HepG2 (cell line): ENCODE data around the gene MNAT1. TPM values are rescaled to one million over a fixed set of nuclear protein-coding genes. Genes with fewer than 3 reads are reported as not detected.

Source experiments
- ARID5B ChIP-seq: IDR thresholded peaks from 2 replicates; pipeline ENCODE4 v1.4.0; 2020; ENCODE audit warnings: mild to moderate bottlenecking, missing genetic modification reagents
- CAMTA2 ChIP-seq: sonication (generic); formaldehyde crosslinking; IDR thresholded peaks from 2 replicates; pipeline ENCODE4 v1.4.0; 2020; ENCODE audit warnings: mild to moderate bottlenecking, missing genetic modification reagents, borderline replicate concordance
- CBX1 ChIP-seq: IDR thresholded peaks from one replicate; pipeline ENCODE4 v1.6.1; 2016; ENCODE audit warnings: antibody characterized with exemption, low read depth
- DMTF1 ChIP-seq: sonication (generic); formaldehyde crosslinking; IDR thresholded peaks from 2 replicates; pipeline ENCODE4 v1.4.0; 2020; ENCODE audit warnings: mild to moderate bottlenecking, missing genetic modification reagents
- DNMT3B ChIP-seq: conservative IDR thresholded peaks from 2 replicates; pipeline ENCODE4 v1.6.1; 2016; ENCODE audit warnings: missing biosample characterization, control low read depth
- HIVEP1 ChIP-seq: sonication (generic); formaldehyde crosslinking; IDR thresholded peaks from 2 replicates; pipeline ENCODE4 v1.4.0; 2020; ENCODE audit warnings: mild to moderate bottlenecking, missing genetic modification reagents
- KLF9 ChIP-seq: IDR thresholded peaks from 2 replicates; pipeline ENCODE4 v1.6.1; 2016; ENCODE audit warnings: low read depth
- PPARG ChIP-seq: conservative IDR thresholded peaks from 2 replicates; pipeline ENCODE4 v1.6.1; 2016; ENCODE audit warnings: missing biosample characterization, missing genetic modification reagents
- SP2 ChIP-seq: sonication (generic); formaldehyde crosslinking; IDR thresholded peaks from 2 replicates; pipeline ENCODE4 v1.5.1; 2020; ENCODE audit warnings: mild to moderate bottlenecking, missing genetic modification reagents
- SP5 ChIP-seq: IDR thresholded peaks from 2 replicates; pipeline ENCODE4 v1.6.1; 2016; ENCODE audit warnings: low read depth, borderline replicate concordance
- YEATS2 ChIP-seq: sonication (generic); formaldehyde crosslinking; IDR thresholded peaks from 2 replicates; pipeline ENCODE4 v1.4.0; 2020; ENCODE audit warnings: missing genetic modification reagents, borderline replicate concordance
- ZBTB21 ChIP-seq: sonication (generic); formaldehyde crosslinking; IDR thresholded peaks from 2 replicates; pipeline ENCODE4 v1.4.0; 2020; ENCODE audit warnings: missing genetic modification reagents
- ZBTB26 ChIP-seq: IDR thresholded peaks from 2 replicates; pipeline ENCODE4 v1.6.1; 2016; ENCODE audit warnings: missing compliant biosample characterization, missing genetic modification reagents, borderline replicate concordance
- ZFP36L1 ChIP-seq: sonication (generic); formaldehyde crosslinking; IDR thresholded peaks from 2 replicates; pipeline ENCODE4 v1.8.0; 2022; ENCODE audit warnings: mild to moderate bottlenecking, missing genetic modification reagents, moderate library complexity
- ZNF232 ChIP-seq: sonication (generic); formaldehyde crosslinking; IDR thresholded peaks from 2 replicates; pipeline ENCODE4 v1.4.0; 2020; ENCODE audit warnings: missing genetic modification reagents, borderline replicate concordance
- ZNF234 ChIP-seq: sonication (generic); formaldehyde crosslinking; conservative IDR thresholded peaks from 2 replicates; pipeline ENCODE4 v1.5.1; 2020; ENCODE audit warnings: mild to moderate bottlenecking, missing genetic modification reagents
- ZNF34 ChIP-seq: sonication (generic); formaldehyde crosslinking; IDR thresholded peaks from 2 replicates; pipeline ENCODE4 v1.4.0; 2020; ENCODE audit warnings: mild to moderate bottlenecking, missing genetic modification reagents, borderline replicate concordance
- ZNF510 ChIP-seq: sonication (generic); formaldehyde crosslinking; IDR thresholded peaks from 2 replicates; pipeline ENCODE4 v1.4.0; 2020; ENCODE audit warnings: low read depth, mild to moderate bottlenecking, missing genetic modification reagents
- ZNF577 ChIP-seq: sonication (generic); formaldehyde crosslinking; IDR thresholded peaks from 2 replicates; pipeline ENCODE4 v1.4.0; 2020; ENCODE audit warnings: mild to moderate bottlenecking, low read depth, missing genetic modification reagents, borderline replicate concordance
- ZNF644 ChIP-seq: IDR thresholded peaks from 2 replicates; pipeline ENCODE4 v1.6.1; 2016; ENCODE audit warnings: low read depth
- ZNF780A ChIP-seq: sonication (generic); formaldehyde crosslinking; IDR thresholded peaks from 2 replicates; pipeline ENCODE4 v1.8.0; 2022; ENCODE audit warnings: mild to moderate bottlenecking, missing genetic modification reagents, moderate library complexity
- ZNF782 ChIP-seq: sonication (generic); formaldehyde crosslinking; IDR thresholded peaks from 2 replicates; pipeline ENCODE4 v1.4.0; 2020; ENCODE audit warnings: missing genetic modification reagents, mild to moderate bottlenecking, borderline replicate concordance
- polyA plus RNA-seq, 8 experiments: library from polyadenylated mRNA; depleted of rRNA in 3 of 8; stranded (reverse) in 7 of 8; unstranded in 1 of 8; fragments of >200 nt; fragmentation: Illumina TruSeq in 4 of 8; extraction: Trizol in 4 of 8; gene quantifications; 2 replicates each; pipeline versions ENCODE4 v1.2.1 to v1.2.3, GENCODE V29; 2011 to 2016; ENCODE audit warnings: low read depth in 4 of 8, missing spikeins in 1 of 8, mixed read lengths in 1 of 8; ENCODE audit not compliant: insufficient read depth in 1 of 8
- total RNA-seq, 5 experiments: library from RNA; depleted of rRNA; stranded (reverse); fragments of >200 nt; fragmentation: Illumina TruSeq; extraction: Trizol; gene quantifications; 2 replicates each; pipeline ENCODE4 v1.2.3, GENCODE V29; 2016; ENCODE audit warnings: low read depth in 1 of 5
- TF ChIP-seq, protein P1 (sequence below): sonication (generic); formaldehyde crosslinking; IDR thresholded peaks from 2 replicates; pipeline ENCODE4 v1.4.0; 2020; ENCODE audit warnings: missing genetic modification reagents

MNAT1 gene
- total and polyA plus RNA-seq, 2 of the 13 experiments (the other 11 are each of a cell fraction or from before 2014, with no cell fraction given), result 49.2 to 94.8 TPM

- peak; percentile 80; the same call in 1 of the 2 replicates for TF ChIP-seq ZFP36L1 (CRISPR knock-in tag)
- TF ChIP-seq ZNF780A, result no peak
- no peak for TF ChIP-seq ZNF234 (CRISPR knock-in tag)
- TF ChIP-seq ZNF644 (CRISPR knock-in tag), result peak; percentile 89
- TF ChIP-seq, protein P1, sequence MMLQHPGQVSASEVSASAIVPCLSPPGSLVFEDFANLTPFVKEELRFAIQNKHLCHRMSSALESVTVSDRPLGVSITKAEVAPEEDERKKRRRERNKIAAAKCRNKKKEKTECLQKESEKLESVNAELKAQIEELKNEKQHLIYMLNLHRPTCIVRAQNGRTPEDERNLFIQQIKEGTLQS, result peak; percentile 70
- no peak for TF ChIP-seq SP5 (CRISPR knock-in tag)
- peak; percentile 64; the same call in 1 of the 2 replicates for TF ChIP-seq CAMTA2 (CRISPR knock-in tag)
- TF ChIP-seq HIVEP1 (CRISPR knock-in tag), result peak; percentile 67; the same call in 1 of the 2 replicates
- TF ChIP-seq ARID5B (CRISPR knock-in tag), result peak; percentile 86
- TF ChIP-seq DNMT3B, result 0 out of 2 replicates have a peak, but pooled peaks have one; percentile 33
- TF ChIP-seq PPARG (CRISPR knock-in tag), result peak; percentile 61
- peak; percentile 84 for TF ChIP-seq CBX1
- TF ChIP-seq ZBTB26 (CRISPR knock-in tag), result peak; percentile 83
- TF ChIP-seq ZNF577 (CRISPR knock-in tag), result 0 out of 2 replicates have a peak, but pooled peaks have one; percentile 34
- peak; percentile 74; the same call in 1 of the 2 replicates for TF ChIP-seq ZNF782 (CRISPR knock-in tag)
- peak; percentile 28; the same call in 1 of the 2 replicates for TF ChIP-seq SP2 (CRISPR knock-in tag)
- TF ChIP-seq DMTF1 (CRISPR knock-in tag), result no peak
- peak; percentile 55; the same call in 1 of the 2 replicates for TF ChIP-seq KLF9 (CRISPR knock-in tag)
- TF ChIP-seq YEATS2 (CRISPR knock-in tag), result peak; percentile 94
- peak; percentile 91; the same call in 1 of the 2 replicates for TF ChIP-seq ZNF232 (CRISPR knock-in tag)
- no peak for TF ChIP-seq ZBTB21 (CRISPR knock-in tag)
- no peak for TF ChIP-seq ZNF510
- peak; percentile 58; the same call in 1 of the 2 replicates for TF ChIP-seq ZNF34 (CRISPR knock-in tag)
These were observed at the start of gene MNAT1 (continued) for GRCh38 chr14:60734465-60735242.
